ENCODE data around the gene CBY1. TPM values are rescaled to one million over a fixed set of nuclear protein-coding genes. Genes with fewer than 3 reads are reported as not detected.

The CBY1 gene
- total and polyA plus RNA-seq, 7 donors: 23.6 to 47.8 (median 35.6) TPM

- Histone ChIP-seq H3K27me3 (no peaks in the 10 kb centered on the region), H3K36me3 (no peaks in the 10 kb centered on the region), H3K27ac (no peak overlapping the region), H3K4me1 (no peaks in the 10 kb centered on the region), H3K9me3 (no peaks in the 10 kb centered on the region), H3K4me3 (no peak overlapping the region)
- TF ChIP-seq POLR2AphosphoS5 (IDR thresholded peaks at IDR 0.05) (no peak), EP300 (IDR thresholded peaks at IDR 0.05) (no peak), POLR2A (IDR thresholded peaks at IDR 0.05) (no peak)
- TF ChIP-seq, protein P1, sequence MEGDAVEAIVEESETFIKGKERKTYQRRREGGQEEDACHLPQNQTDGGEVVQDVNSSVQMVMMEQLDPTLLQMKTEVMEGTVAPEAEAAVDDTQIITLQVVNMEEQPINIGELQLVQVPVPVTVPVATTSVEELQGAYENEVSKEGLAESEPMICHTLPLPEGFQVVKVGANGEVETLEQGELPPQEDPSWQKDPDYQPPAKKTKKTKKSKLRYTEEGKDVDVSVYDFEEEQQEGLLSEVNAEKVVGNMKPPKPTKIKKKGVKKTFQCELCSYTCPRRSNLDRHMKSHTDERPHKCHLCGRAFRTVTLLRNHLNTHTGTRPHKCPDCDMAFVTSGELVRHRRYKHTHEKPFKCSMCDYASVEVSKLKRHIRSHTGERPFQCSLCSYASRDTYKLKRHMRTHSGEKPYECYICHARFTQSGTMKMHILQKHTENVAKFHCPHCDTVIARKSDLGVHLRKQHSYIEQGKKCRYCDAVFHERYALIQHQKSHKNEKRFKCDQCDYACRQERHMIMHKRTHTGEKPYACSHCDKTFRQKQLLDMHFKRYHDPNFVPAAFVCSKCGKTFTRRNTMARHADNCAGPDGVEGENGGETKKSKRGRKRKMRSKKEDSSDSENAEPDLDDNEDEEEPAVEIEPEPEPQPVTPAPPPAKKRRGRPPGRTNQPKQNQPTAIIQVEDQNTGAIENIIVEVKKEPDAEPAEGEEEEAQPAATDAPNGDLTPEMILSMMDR (IDR thresholded peaks at IDR 0.05): no peak
- 94 to 95% methylated on average over 6 of the region's 6 CpGs for WGBS, 2 donors
- intact Hi-C loops (cut with DNase I): no loop called here
- DNase-seq: no peak
Observed at GRCh38 chr22:38645430-38645829, 11.0 kb upstream of the CBY1 start.

DNA sequence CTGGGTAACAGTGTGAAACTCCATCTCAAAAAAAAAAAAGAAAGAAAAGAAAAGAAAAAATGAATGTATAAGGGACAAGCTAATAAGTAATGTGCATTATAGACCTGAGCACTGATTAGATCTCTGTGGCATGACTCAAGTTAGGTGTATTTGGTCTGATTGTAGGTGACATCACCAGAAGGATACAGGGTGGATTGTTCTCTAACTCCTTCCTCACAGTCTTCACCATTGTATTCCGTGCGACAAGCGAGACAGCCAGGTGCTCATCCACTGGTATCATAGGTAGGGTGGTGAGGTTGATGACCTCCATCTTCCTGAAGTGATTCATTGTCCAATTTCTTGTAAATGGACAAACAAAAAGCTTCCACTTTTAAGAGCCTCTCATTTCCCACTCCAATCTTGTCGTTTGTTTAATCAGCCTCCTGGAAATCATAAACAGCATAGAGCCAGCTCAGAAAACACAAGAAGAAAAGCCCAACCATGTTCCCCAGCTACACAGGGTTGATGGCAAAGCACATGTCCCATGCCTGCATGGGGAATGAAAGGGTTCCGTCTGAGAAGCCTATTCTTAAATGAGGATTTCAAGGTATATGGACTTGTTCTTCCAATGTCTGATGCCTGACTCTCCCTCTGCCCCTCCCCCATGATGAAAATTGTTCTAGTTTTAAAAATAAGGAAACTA is 6.5 kb upstream of the CBY1 start:
- H3K36me3 ChIP-seq: no peaks in the 10 kb centered on the region
- WGBS, 2 donors: 64 to 66% methylated on average over 5 of the region's 5 CpGs
- no peaks in the 10 kb centered on the region for H3K9me3 ChIP-seq
- intact Hi-C loops (cut with DNase I): no loop called here
- H3K27me3 ChIP-seq: no peaks in the 10 kb centered on the region
- H3K27ac ChIP-seq: no peak overlapping the region
- no peak overlapping the region for H3K4me3 ChIP-seq
- H3K4me1 ChIP-seq: no peaks in the 10 kb centered on the region
- TF ChIP-seq POLR2A (IDR thresholded peaks at IDR 0.05): no peak
- TF ChIP-seq, protein P1 (IDR thresholded peaks at IDR 0.05): no peak
- TF ChIP-seq EP300 (IDR thresholded peaks at IDR 0.05): no peak
- no peak for TF ChIP-seq POLR2AphosphoS5 (IDR thresholded peaks at IDR 0.05)
- no peak for DNase-seq

DNA sequence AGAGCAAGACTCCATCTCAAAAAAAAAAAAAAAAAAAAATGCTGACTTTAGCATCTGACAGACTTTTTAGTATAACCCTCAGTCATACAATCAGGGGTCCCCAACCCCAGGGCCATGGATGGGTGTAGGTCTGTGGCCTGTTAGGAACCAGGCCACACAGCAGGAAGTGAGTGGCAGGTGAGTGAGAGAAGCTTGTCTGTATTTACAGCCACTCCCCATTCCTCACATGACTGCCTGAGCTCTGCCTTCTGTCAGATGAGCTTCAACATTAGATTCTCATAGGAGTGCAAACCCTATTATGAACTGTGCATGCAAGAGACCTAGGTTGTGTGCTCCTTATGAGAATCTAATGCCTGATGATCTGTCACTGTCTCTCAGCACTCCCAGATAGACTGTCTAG is 3.6 kb upstream of the CBY1 start:
- no peak overlapping the region for H3K4me3 ChIP-seq
- no peaks in the 10 kb centered on the region for H3K27me3 ChIP-seq
- TF ChIP-seq, protein P1 (IDR thresholded peaks at IDR 0.05): no peak
- TF ChIP-seq EP300 (IDR thresholded peaks at IDR 0.05) (no peak), POLR2AphosphoS5 (IDR thresholded peaks at IDR 0.05) (no peak), POLR2A (IDR thresholded peaks at IDR 0.05) (no peak)
- no peaks in the 10 kb centered on the region for H3K9me3 ChIP-seq
- H3K27ac ChIP-seq: no peak overlapping the region
- intact Hi-C loops (cut with DNase I): no loop called here
- DNase-seq: no peak
- peaks cover 0 to 17% (median 16%) of the 10 kb centered on the region in 4 donors for H3K4me1 ChIP-seq
- no peaks in the 10 kb centered on the region for H3K36me3 ChIP-seq

- no peaks in the 10 kb centered on the region for H3K27me3 ChIP-seq
- H3K36me3 ChIP-seq: no peaks in the 10 kb centered on the region
- TF ChIP-seq, protein P1 (IDR thresholded peaks at IDR 0.05): no peak
- no peak for TF ChIP-seq EP300 (IDR thresholded peaks at IDR 0.05)
- no peak for TF ChIP-seq POLR2AphosphoS5 (IDR thresholded peaks at IDR 0.05)
- no peak for TF ChIP-seq POLR2A (IDR thresholded peaks at IDR 0.05)
- H3K4me3 ChIP-seq: no peak overlapping the region
- H3K9me3 ChIP-seq: no peaks in the 10 kb centered on the region
- DNase-seq: no peak
- intact Hi-C loops (cut with DNase I): no loop called here
- no peak overlapping the region for H3K27ac ChIP-seq
- H3K4me1 ChIP-seq: peaks cover 0 to 23% (median 21%) of the 10 kb centered on the region in 4 donors
- WGBS, 2 donors: 95 to 98% methylated on average over 8 of the region's 8 CpGs
Observed at GRCh38 chr22:38653741-38654140, 2.7 kb upstream of the CBY1 start.
